WTC11 (cell line): ENCODE measurements around the gene CETP. TPM values are rescaled to one million over a fixed set of nuclear protein-coding genes. Genes with fewer than 3 reads are reported as not detected.

Source experiments
- ATAC-seq: fragments of 200-7000 bp; cut with Tn5 transposase; 2 replicates; pipeline ENCODE4 v1.10.0; 2021; ENCODE audit warnings: mild to moderate bottlenecking, moderate library complexity
- CTCF ChIA-PET: fragments of 300-600 bp; sonication (Branson Sonifier 250); formaldehyde crosslinking; loops from one replicate; lab custom pipeline; 2021; ENCODE audit warnings: antibody characterized with exemption; lab: Charles Lee
- POLR2A ChIA-PET: fragments of 350-600 bp; sonication (Branson Sonifier 250); formaldehyde crosslinking; loops from one replicate; lab custom pipeline; 2021; ENCODE audit warnings: antibody characterized with exemption; lab: Charles Lee
- DNase-seq: peaks from one replicate; pipeline ENCODE4 v3.0.0; 2021; ENCODE audit warnings: low spot score
- H3K27ac Mint-ChIP-seq: 2 replicates; pipeline ENCODE4 v1.8.0; 2021; ENCODE audit warnings: mixed read lengths
- H3K27me3 Mint-ChIP-seq: 2 replicates; pipeline ENCODE4 v1.8.0; 2021; ENCODE audit warnings: low read depth, mild to moderate bottlenecking, moderate library complexity, mixed read lengths
- H3K36me3 Mint-ChIP-seq: 2 replicates; pipeline ENCODE4 v1.8.0; 2021; ENCODE audit warnings: mixed read lengths
- H3K4me1 Mint-ChIP-seq: 2 replicates; pipeline ENCODE4 v1.8.0; 2022; ENCODE audit warnings: mixed read lengths
- H3K4me3 Mint-ChIP-seq: 2 replicates; pipeline ENCODE4 v1.8.0; 2021; ENCODE audit warnings: mild to moderate bottlenecking, moderate library complexity, mixed read lengths
- H3K9me3 Mint-ChIP-seq: 2 replicates; pipeline ENCODE4 v1.8.0; 2021; ENCODE audit warnings: mixed read lengths
- AFF4 ChIP-seq: sonication (generic); formaldehyde crosslinking; IDR thresholded peaks from 2 replicates; pipeline ENCODE4 v1.8.1; 2023; ENCODE audit warnings: mild to moderate bottlenecking, missing genetic modification reagents, borderline replicate concordance
- ATF2 ChIP-seq: sonication (generic); formaldehyde crosslinking; IDR thresholded peaks from 2 replicates; pipeline ENCODE4 v1.8.1; 2022; ENCODE audit warnings: low read depth, missing genetic modification reagents, borderline replicate concordance
- CDX4 ChIP-seq: fragments of 250-450 bp; sonication (Bioruptor Pico); IDR thresholded peaks from 2 replicates; pipeline ENCODE4 v1.9.0; 2021; ENCODE audit warnings: moderate library complexity, mild to moderate bottlenecking, inconsistent platforms, borderline replicate concordance
- GABPB1 ChIP-seq: sonication (generic); formaldehyde crosslinking; IDR thresholded peaks from 2 replicates; pipeline ENCODE4 v1.8.1; 2023; ENCODE audit warnings: mild to moderate bottlenecking, missing genetic modification reagents
- MYBL2 ChIP-seq: sonication (generic); formaldehyde crosslinking; IDR thresholded peaks from 2 replicates; pipeline ENCODE4 v1.8.1; 2023; ENCODE audit warnings: mild to moderate bottlenecking, moderate library complexity, missing genetic modification reagents
- PRDM15 ChIP-seq: sonication (generic); formaldehyde crosslinking; IDR thresholded peaks from 2 replicates; pipeline ENCODE4 v1.8.0; 2022; ENCODE audit warnings: missing genetic modification reagents
- USF1 ChIP-seq: sonication (generic); formaldehyde crosslinking; IDR thresholded peaks from 2 replicates; pipeline ENCODE4 v1.8.0; 2022; ENCODE audit warnings: mild to moderate bottlenecking, missing genetic modification reagents
- ZNF263 ChIP-seq: sonication (generic); formaldehyde crosslinking; IDR thresholded peaks from 2 replicates; pipeline ENCODE4 v1.8.1; 2022; ENCODE audit warnings: low read depth, mild to moderate bottlenecking, moderate library complexity, missing genetic modification reagents
- ZNF425 ChIP-seq: fragments of 250-450 bp; sonication (Bioruptor Pico); conservative IDR thresholded peaks from 2 replicates; pipeline ENCODE4 v1.9.0; 2021; ENCODE audit warnings: mild to moderate bottlenecking
- total RNA-seq: library from RNA; stranded (reverse); gene quantifications from 3 replicates; pipeline ENCODE4 v1.2.3, GENCODE V29; 2021
- TF ChIP-seq, protein P1 (sequence below): sonication (generic); formaldehyde crosslinking; IDR thresholded peaks from 2 replicates; pipeline ENCODE4 v1.8.1; 2023; ENCODE audit warnings: mild to moderate bottlenecking, missing genetic modification reagents, moderate library complexity
- TF ChIP-seq, protein P2 (sequence below): sonication (generic); formaldehyde crosslinking; IDR thresholded peaks from 2 replicates; pipeline ENCODE4 v1.8.0; 2022; ENCODE audit warnings: mild to moderate bottlenecking, missing genetic modification reagents

The CETP gene
- total RNA-seq, 1 experiment from 2014 or later: not detected

DNA sequence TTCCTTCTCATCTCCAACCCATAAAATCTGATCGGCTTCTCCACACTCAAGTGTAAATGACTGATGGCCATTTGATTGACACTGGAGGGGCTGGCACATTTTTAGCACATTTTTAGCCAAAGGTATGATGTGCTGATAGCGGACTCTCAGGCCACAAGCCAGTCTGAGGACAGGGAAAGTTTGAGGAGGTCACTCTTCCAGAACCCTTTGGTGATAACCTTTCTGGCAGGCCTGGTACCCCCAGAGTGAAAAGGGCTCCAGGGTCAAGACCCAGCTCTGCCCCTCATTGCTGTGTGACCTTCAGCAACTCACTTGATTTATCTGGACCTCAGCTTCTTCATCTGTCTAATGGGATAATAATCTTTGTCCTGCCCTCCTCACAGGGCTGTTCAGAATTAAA lies 25.9 kb downstream of the CETP start (continued):
- no peak for TF ChIP-seq AFF4 (CRISPR knock-in tag)
- no peak for TF ChIP-seq CDX4
- no peak for TF ChIP-seq ATF2 (CRISPR knock-in tag)

GRCh38 chr16:56988161-56988947 lies 26.6 kb downstream of the CETP start:
- ATAC-seq: no peak; the same call in 1 of the 2 replicates
- H3K27me3 Mint-ChIP-seq: peaks cover 44% of the 10 kb centered on the region
- no peaks in the 10 kb centered on the region for H3K9me3 Mint-ChIP-seq
- no peak for DNase-seq
- peaks cover 30% of the 10 kb centered on the region for H3K4me1 Mint-ChIP-seq
- peak overlapping the region; percentile 84 for H3K4me3 Mint-ChIP-seq
- TF ChIP-seq PRDM15 (CRISPR knock-in tag): peak; percentile 35; the same call in 1 of the 2 replicates
- TF ChIP-seq MYBL2 (CRISPR knock-in tag): no peak
- ChIA-PET CTCF (interaction anchor here (1.3 to 1.5 kb wide), 2 partner anchors 7 to 109 kb away, joined by 3 to 7 read pairs; no protein-coding TSS in a partner anchor), POLR2A (no interaction called here)
- H3K36me3 Mint-ChIP-seq: no peaks in the 10 kb centered on the region
- no peak overlapping the region for H3K27ac Mint-ChIP-seq

- ChIA-PET POLR2A (no interaction called here), CTCF (interaction anchor here (0.8 to 1.5 kb wide), 7 partner anchors 8 to 428 kb away, joined by 3 to 11 read pairs (median 4); no protein-coding TSS in a partner anchor)
- peak; percentile 68 for DNase-seq
- H3K27ac Mint-ChIP-seq: no peak within 1 kb of the TSS
- peaks cover 25% of the 10 kb centered on the region for H3K4me1 Mint-ChIP-seq
- peak; percentile 86 for ATAC-seq
- H3K36me3 Mint-ChIP-seq: no peaks in the 10 kb centered on the region
- H3K9me3 Mint-ChIP-seq: no peaks in the 10 kb centered on the region
- H3K27me3 Mint-ChIP-seq: peaks cover 44% of the 10 kb centered on the region
- peak within 1 kb of the TSS; percentile 84 for H3K4me3 Mint-ChIP-seq
- TF ChIP-seq ZNF425 (CRISPR knock-in tag): no peak
- TF ChIP-seq, protein P1, sequence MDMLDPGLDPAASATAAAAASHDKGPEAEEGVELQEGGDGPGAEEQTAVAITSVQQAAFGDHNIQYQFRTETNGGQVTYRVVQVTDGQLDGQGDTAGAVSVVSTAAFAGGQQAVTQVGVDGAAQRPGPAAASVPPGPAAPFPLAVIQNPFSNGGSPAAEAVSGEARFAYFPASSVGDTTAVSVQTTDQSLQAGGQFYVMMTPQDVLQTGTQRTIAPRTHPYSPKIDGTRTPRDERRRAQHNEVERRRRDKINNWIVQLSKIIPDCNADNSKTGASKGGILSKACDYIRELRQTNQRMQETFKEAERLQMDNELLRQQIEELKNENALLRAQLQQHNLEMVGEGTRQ (CRISPR knock-in tag): peak; percentile 60; the same call in 1 of the 2 replicates
- TF ChIP-seq USF1 (CRISPR knock-in tag): 0 out of 2 replicates have a peak, but pooled peaks have one; percentile 38
- TF ChIP-seq ZNF263 (CRISPR knock-in tag): 0 out of 2 replicates have a peak, but pooled peaks have one; percentile 23
- TF ChIP-seq ATF2 (CRISPR knock-in tag): no peak
- TF ChIP-seq, protein P2, sequence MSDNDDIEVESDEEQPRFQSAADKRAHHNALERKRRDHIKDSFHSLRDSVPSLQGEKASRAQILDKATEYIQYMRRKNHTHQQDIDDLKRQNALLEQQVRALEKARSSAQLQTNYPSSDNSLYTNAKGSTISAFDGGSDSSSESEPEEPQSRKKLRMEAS (CRISPR knock-in tag): peak; percentile 73; the same call in 1 of the 2 replicates
- TF ChIP-seq GABPB1 (CRISPR knock-in tag): peak; percentile 56; the same call in 1 of the 2 replicates
These were observed 27.5 kb downstream of the CETP start, which contains the start of gene NLRC5 for GRCh38 chr16:56988948-56989945. Gene NLRC5 (plus strand): TSS chr16:56989557. CDS start chr16:57020713, 31,156 bp downstream.
